Activated naive CD8-positive, alpha-beta T cell treated with anti-CD3 and anti-CD28 coated beads, Interleukin-2, amount 10 ng/mL, durations not matched to agents 7 days and 5 days (primary cell): ENCODE results near the gene NLRP1. TPM values are rescaled to one million over a fixed set of nuclear protein-coding genes. Genes with fewer than 3 reads are reported as not detected.

Experiments
- ATAC-seq: fragments of 150-1000 bp; cut with Tn5 transposase; one replicate; pipeline ENCODE4 v1.10.0; 2021; ENCODE audit warnings: low read depth, moderate library complexity
- POLR2A ChIA-PET: fragments of 350-600 bp; sonication (Branson Sonifier 250); formaldehyde crosslinking; loops from one replicate; lab custom pipeline; 2021; ENCODE audit warnings: antibody characterized with exemption; lab: Charles Lee
- DNase-seq: peaks from one replicate; pipeline ENCODE4 v3.0.0; 2021
- H3K27ac Mint-ChIP-seq: one replicate; pipeline ENCODE4 v1.8.0; 2022; ENCODE audit warnings: mild to moderate bottlenecking, mixed read lengths
- H3K27me3 Mint-ChIP-seq: one replicate; pipeline ENCODE4 v1.8.0; 2022; ENCODE audit warnings: mild to moderate bottlenecking, moderate library complexity, mixed read lengths
- H3K36me3 Mint-ChIP-seq: one replicate; pipeline ENCODE4 v1.8.0; 2021; ENCODE audit warnings: mild to moderate bottlenecking, mixed read lengths
- H3K4me1 Mint-ChIP-seq: one replicate; pipeline ENCODE4 v1.8.0; 2021; ENCODE audit warnings: mixed read lengths
- H3K4me3 Mint-ChIP-seq: one replicate; pipeline ENCODE4 v1.8.0; 2022; ENCODE audit warnings: mild to moderate bottlenecking, moderate library complexity, mixed read lengths
- H3K9me3 Mint-ChIP-seq: one replicate; pipeline ENCODE4 v1.8.0; 2021; ENCODE audit warnings: mixed read lengths
- total RNA-seq, 2 experiments: library from RNA; stranded (reverse); gene quantifications; one replicate each; pipeline ENCODE4 v1.2.3, GENCODE V29; 2021

Gene NLRP1
- total RNA-seq, 2 experiments from 2014 or later: 120 to 126 TPM

GRCh38 chr17:5511401-5512225 is 72.7 kb downstream of the NLRP1 start:
- peaks cover 31% of the 10 kb centered on the region for H3K36me3 Mint-ChIP-seq
- peak overlapping the region; percentile 43 for H3K4me3 Mint-ChIP-seq
- POLR2A ChIA-PET: interaction anchor here (0.5 kb wide), 1 partner anchor 61 kb away, joined by 3 read pairs; no protein-coding TSS in a partner anchor
- no peak for DNase-seq
- peaks cover 1% of the 10 kb centered on the region for H3K9me3 Mint-ChIP-seq
- ATAC-seq: no peak
- peak overlapping the region; percentile 22 for H3K27ac Mint-ChIP-seq
- H3K4me1 Mint-ChIP-seq: peaks cover 22% of the 10 kb centered on the region
- H3K27me3 Mint-ChIP-seq: no peaks in the 10 kb centered on the region

- POLR2A ChIA-PET: no interaction called here
- H3K9me3 Mint-ChIP-seq: peaks cover 1% of the 10 kb centered on the region
- no peaks in the 10 kb centered on the region for H3K27me3 Mint-ChIP-seq
- no peak overlapping the region for H3K4me3 Mint-ChIP-seq
- H3K4me1 Mint-ChIP-seq: peaks cover 22% of the 10 kb centered on the region
- no peak for ATAC-seq
- H3K27ac Mint-ChIP-seq: no peak overlapping the region
- DNase-seq: no peak
- H3K36me3 Mint-ChIP-seq: peaks cover 30% of the 10 kb centered on the region
These were observed 73.5 kb downstream of the NLRP1 start for GRCh38 chr17:5510771-5511170.

GRCh38 chr17:5509482-5509881 is 74.8 kb downstream of the NLRP1 start:
- DNase-seq (no peak), ATAC-seq (no peak)
- no peak overlapping the region for H3K4me3 Mint-ChIP-seq
- H3K4me1 Mint-ChIP-seq: peaks cover 19% of the 10 kb centered on the region
- no peak overlapping the region for H3K27ac Mint-ChIP-seq
- peaks cover 1% of the 10 kb centered on the region for H3K9me3 Mint-ChIP-seq
- no peaks in the 10 kb centered on the region for H3K27me3 Mint-ChIP-seq
- peaks cover 23% of the 10 kb centered on the region for H3K36me3 Mint-ChIP-seq
- POLR2A ChIA-PET: no interaction called here

GRCh38 chr17:5508810-5509209 is 75.5 kb downstream of the NLRP1 start:
- Mint-ChIP-seq H3K27ac (no peak overlapping the region), H3K4me3 (no peak overlapping the region), H3K9me3 (peaks cover 1% of the 10 kb centered on the region), H3K36me3 (peaks cover 19% of the 10 kb centered on the region), H3K27me3 (no peaks in the 10 kb centered on the region), H3K4me1 (peaks cover 17% of the 10 kb centered on the region)
- DNase-seq: no peak
- ATAC-seq: no peak
- POLR2A ChIA-PET: no interaction called here

DNA sequence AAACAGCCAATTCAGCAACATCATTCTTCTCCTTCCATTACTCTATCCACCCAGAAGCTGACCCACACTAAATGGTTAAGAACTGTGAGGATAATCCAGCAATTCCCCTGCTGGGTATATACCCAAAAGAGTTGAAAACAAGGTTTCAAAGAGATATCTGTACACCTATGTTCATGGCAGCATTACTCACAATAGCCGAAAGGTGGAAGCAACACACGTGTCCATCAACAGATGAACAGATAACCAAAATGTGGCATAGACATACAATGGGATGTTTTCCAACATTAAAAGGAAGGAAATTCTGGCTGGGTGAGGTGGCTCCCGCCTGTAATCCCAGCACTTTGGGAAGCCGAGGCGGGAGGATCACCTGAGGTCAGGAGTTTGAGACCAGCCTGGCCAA is 78.0 kb downstream of the NLRP1 start:
- Mint-ChIP-seq H3K27me3 (no peaks in the 10 kb centered on the region), H3K4me1 (peaks cover 4% of the 10 kb centered on the region), H3K27ac (no peak overlapping the region), H3K36me3 (peaks cover 11% of the 10 kb centered on the region), H3K4me3 (no peak overlapping the region), H3K9me3 (no peaks in the 10 kb centered on the region)
- ATAC-seq: no peak
- POLR2A ChIA-PET: no interaction called here
- DNase-seq: no peak

GRCh38 chr17:5502552-5502951 is 81.8 kb downstream of the NLRP1 start:
- H3K4me1 Mint-ChIP-seq: peaks cover 16% of the 10 kb centered on the region
- POLR2A ChIA-PET: interaction anchor here (4.7 kb wide), 1 partner anchor 17 kb away, joined by 29 read pairs; the partner anchor contains the start of genes DERL2 and MIS12
- no peak overlapping the region for H3K27ac Mint-ChIP-seq
- H3K9me3 Mint-ChIP-seq: no peaks in the 10 kb centered on the region
- H3K36me3 Mint-ChIP-seq: peaks cover 11% of the 10 kb centered on the region
- ATAC-seq (no peak), DNase-seq (no peak)
- no peak overlapping the region for H3K4me3 Mint-ChIP-seq
- H3K27me3 Mint-ChIP-seq: no peaks in the 10 kb centered on the region

DNA sequence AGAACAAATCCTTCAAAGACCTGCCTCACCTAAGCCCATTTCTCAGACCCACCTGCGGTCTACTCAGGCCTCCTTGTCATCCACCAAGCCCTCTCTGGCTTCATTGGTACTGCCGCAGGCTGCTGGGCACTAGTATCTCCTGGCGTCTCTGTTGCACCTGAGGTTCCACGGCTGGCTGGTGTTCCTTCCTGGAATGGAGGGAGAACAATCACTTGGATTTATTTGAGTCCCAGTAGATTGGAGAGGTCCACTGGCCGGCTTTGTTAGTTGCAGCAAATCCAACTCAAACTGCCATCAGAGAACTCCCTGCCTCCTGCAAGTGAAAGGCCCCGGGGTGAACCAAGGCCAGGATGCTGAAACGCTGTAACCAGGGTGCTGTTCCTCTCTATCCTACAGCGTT is 82.6 kb downstream of the NLRP1 start:
- Mint-ChIP-seq H3K27ac (peak overlapping the region; percentile 46), H3K9me3 (no peaks in the 10 kb centered on the region), H3K4me1 (peaks cover 16% of the 10 kb centered on the region), H3K4me3 (peak overlapping the region; percentile 55), H3K36me3 (peaks cover 11% of the 10 kb centered on the region), H3K27me3 (peaks cover 4% of the 10 kb centered on the region)
- ATAC-seq (no peak), DNase-seq (no peak)
- POLR2A ChIA-PET: interaction anchor here (1.0 to 4.7 kb wide), 2 partner anchors 16 to 33 kb away, joined by 3 to 29 read pairs; partner anchors contain the start of genes DERL2, DHX33 and MIS12

- peaks cover 4% of the 10 kb centered on the region for H3K27me3 Mint-ChIP-seq
- H3K36me3 Mint-ChIP-seq: peaks cover 11% of the 10 kb centered on the region
- peak overlapping the region; percentile 68 for H3K27ac Mint-ChIP-seq
- H3K4me3 Mint-ChIP-seq: peak overlapping the region; percentile 92
- ATAC-seq (peak; percentile 95), DNase-seq (peak; percentile 72)
- no peaks in the 10 kb centered on the region for H3K9me3 Mint-ChIP-seq
- peaks cover 16% of the 10 kb centered on the region for H3K4me1 Mint-ChIP-seq
- POLR2A ChIA-PET: interaction anchor here (0.7 to 4.7 kb wide), 5 partner anchors 15 to 84 kb away, joined by 3 to 29 read pairs (median 3); partner anchors contain the start of genes DERL2, DHX33, MIS12 and NUP88
These were observed 83.5 kb downstream of the NLRP1 start for GRCh38 chr17:5500589-5501391.

GRCh38 chr17:5500247-5500588 is 84.1 kb downstream of the NLRP1 start:
- POLR2A ChIA-PET: interaction anchor here (0.9 to 4.7 kb wide), 3 partner anchors 14 to 85 kb away, joined by 3 to 29 read pairs (median 4); partner anchors contain the start of genes DERL2, MIS12, NUP88 and RPAIN
- peak overlapping the region; percentile 92 for H3K4me3 Mint-ChIP-seq
- no peak for DNase-seq
- no peaks in the 10 kb centered on the region for H3K9me3 Mint-ChIP-seq
- H3K27me3 Mint-ChIP-seq: peaks cover 6% of the 10 kb centered on the region
- H3K4me1 Mint-ChIP-seq: peaks cover 16% of the 10 kb centered on the region
- no peak for ATAC-seq
- peaks cover 11% of the 10 kb centered on the region for H3K36me3 Mint-ChIP-seq
- peak overlapping the region; percentile 68 for H3K27ac Mint-ChIP-seq

DNA sequence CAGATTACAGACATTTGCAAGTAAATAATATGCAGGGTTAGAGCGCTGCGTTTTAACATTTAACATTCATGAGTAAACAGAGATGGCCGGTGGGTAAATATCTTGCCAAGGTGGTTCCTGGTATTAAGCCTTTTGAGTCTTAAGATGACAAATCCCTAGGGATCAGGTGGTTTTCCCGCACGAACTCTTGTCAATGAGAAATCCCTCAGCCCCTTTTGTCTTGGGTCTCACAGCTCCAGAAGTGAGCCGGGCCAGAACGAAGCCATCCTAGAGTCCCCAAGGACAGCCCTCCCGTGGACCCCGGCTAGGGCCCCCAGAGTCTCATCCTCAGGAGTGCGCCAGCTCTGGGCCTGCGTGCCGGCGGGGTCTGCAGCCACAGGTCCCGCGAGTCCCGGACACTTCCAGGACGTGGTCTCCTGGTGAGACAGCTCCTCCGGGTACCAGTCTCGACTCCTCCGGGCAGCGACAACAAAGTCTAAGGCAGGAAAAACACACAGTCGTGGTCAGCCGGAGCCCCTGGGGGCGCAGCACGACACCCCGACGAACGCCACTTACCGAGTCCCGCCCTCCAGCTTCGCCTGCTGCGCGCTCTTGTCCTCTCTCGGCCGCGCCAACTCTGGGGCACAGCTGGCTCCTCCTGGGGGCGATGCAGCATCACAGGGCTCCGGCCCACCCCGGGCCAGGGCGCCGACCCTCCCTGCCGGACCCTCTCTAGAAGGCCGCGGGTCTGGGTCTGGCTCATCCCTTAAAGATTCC is 84.7 kb downstream of the NLRP1 start:
- Mint-ChIP-seq H3K27me3 (peaks cover 6% of the 10 kb centered on the region), H3K9me3 (no peaks in the 10 kb centered on the region), H3K4me3 (peak overlapping the region; percentile 92), H3K27ac (no peak overlapping the region), H3K36me3 (peaks cover 11% of the 10 kb centered on the region), H3K4me1 (peaks cover 16% of the 10 kb centered on the region)
- POLR2A ChIA-PET: interaction anchor here (0.9 to 4.7 kb wide), 3 partner anchors 14 to 85 kb away, joined by 3 to 29 read pairs (median 4); partner anchors contain the start of genes DERL2, MIS12, NUP88 and RPAIN
- ATAC-seq (no peak), DNase-seq (no peak)

DNA sequence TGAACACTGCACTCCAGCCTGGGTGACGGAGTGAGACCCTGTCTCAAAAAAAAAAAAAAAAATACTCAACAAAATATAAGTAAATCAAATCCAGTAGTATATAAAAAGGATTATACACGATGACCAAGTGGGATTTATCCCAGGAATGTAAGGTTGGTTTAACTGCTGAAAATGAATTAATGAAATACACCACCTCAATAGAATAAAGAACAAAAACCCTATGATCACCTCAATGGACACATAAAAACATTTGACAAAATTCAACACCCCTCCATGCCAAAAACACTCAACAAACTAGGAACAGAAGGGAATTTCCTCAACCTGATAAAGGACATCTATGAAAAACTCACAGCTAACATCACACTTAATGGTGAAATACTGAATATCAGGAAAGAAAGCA is 91.3 kb downstream of the NLRP1 start:
- POLR2A ChIA-PET: no interaction called here
- H3K4me1 Mint-ChIP-seq: peaks cover 8% of the 10 kb centered on the region
- peaks cover 6% of the 10 kb centered on the region for H3K27me3 Mint-ChIP-seq
- no peak overlapping the region for H3K27ac Mint-ChIP-seq
- DNase-seq: no peak
- peaks cover 6% of the 10 kb centered on the region for H3K9me3 Mint-ChIP-seq
- peaks cover 31% of the 10 kb centered on the region for H3K36me3 Mint-ChIP-seq
- H3K4me3 Mint-ChIP-seq: no peak overlapping the region
- no peak for ATAC-seq

DNA sequence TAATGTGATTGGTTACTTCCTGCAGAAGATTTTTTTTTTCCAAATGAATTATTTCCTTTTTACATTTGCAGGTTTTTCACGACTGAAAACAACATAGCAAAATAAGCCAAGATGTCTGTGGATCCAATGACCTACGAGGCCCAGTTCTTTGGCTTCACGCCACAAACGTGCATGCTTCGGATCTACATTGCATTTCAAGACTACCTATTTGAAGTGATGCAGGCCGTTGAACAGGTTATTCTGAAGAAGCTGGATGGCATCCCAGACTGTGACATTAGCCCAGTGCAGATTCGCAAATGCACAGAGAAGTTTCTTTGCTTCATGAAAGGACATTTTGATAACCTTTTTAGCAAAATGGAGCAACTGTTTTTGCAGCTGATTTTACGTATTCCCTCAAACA is 95.6 kb downstream of the NLRP1 start:
- POLR2A ChIA-PET: no interaction called here
- Mint-ChIP-seq H3K4me3 (no peak overlapping the region), H3K36me3 (peaks cover 43% of the 10 kb centered on the region)

More for the DNA sequence above, 95.6 kb downstream of the NLRP1 start:
- ATAC-seq (no peak), DNase-seq (no peak)
- H3K4me1 Mint-ChIP-seq: peaks cover 31% of the 10 kb centered on the region
- no peaks in the 10 kb centered on the region for H3K27me3 Mint-ChIP-seq
- peaks cover 4% of the 10 kb centered on the region for H3K9me3 Mint-ChIP-seq
- no peak overlapping the region for H3K27ac Mint-ChIP-seq
